HepG2 (cell line): ENCODE measurements around the gene KLRC2. TPM values are rescaled to one million over a fixed set of nuclear protein-coding genes. Genes with fewer than 3 reads are reported as not detected.
"Not testable (repeated sequence)": the region's sequence is repeated elsewhere in the genome, so short reads cannot be mapped to it uniquely, and the experiment has no call there.

Source experiments
- ATAC-seq: fragments of 200-7000 bp; cut with Tn5 transposase; 3 replicates; pipeline ENCODE4 v1.9.1; 2020; ENCODE audit warnings: mild to moderate bottlenecking, moderate library complexity
- BruUV-seq: library from RNA; stranded (reverse); fragments of 400-500 nt; replicated peaks from 2 replicates; lab custom pipeline; 2021; lab: Mats Ljungman, UMichigan
- CTCF ChIA-PET: fragments of 300-600 bp; formaldehyde crosslinking; extraction: SDS; loops from one replicate; lab custom pipeline; 2021; ENCODE audit warnings: low total read pairs, inconsistent platforms, low intra/inter-chr PET ratio; lab: Yijun Ruan, JAX
- POLR2A ChIA-PET: fragments of 350-600 bp; sonication (Branson Sonifier 250); formaldehyde crosslinking; loops from one replicate; lab custom pipeline; 2020; ENCODE audit warnings: antibody characterized with exemption, inconsistent platforms; lab: Yijun Ruan, JAX
- DNase-seq: peaks from one replicate; pipeline ENCODE4 v3.0.0-alpha.2; 2015; ENCODE audit warnings: low spot score
- FAIRE-seq: peaks from 3 replicates; lab custom pipeline; 2011; peaks lifted over from hg19 to GRCh38; lab: Jason Lieb, UNC
- H2AFZ ChIP-seq: one replicate; pipeline ENCODE4 v1.6.1; 2011; ENCODE audit warnings: low read length, inconsistent platforms
- H3K27ac ChIP-seq: fragments of 300-600 bp; 3 replicates; pipeline ENCODE4 v1.8.0; 2011; ENCODE audit warnings: mixed run types, mild to moderate bottlenecking, mixed read lengths, low read length, inconsistent platforms; ENCODE audit not compliant: insufficient read depth; ENCODE audit errors: extremely low read length
- H3K27me3 ChIP-seq, 2 experiments: fragments of 200-600 bp in 1 of 2; 2 replicates in 1 of 2; 3 replicates in 1 of 2; pipeline versions ENCODE4 v1.6.0 to v1.8.0; 2011; ENCODE audit warnings: low read length in 2 of 2, mild to moderate bottlenecking in 2 of 2, moderate library complexity in 2 of 2, inconsistent platforms in 1 of 2; ENCODE audit not compliant: insufficient read depth in 2 of 2, control insufficient read depth in 1 of 2
- H3K36me3 ChIP-seq, 2 experiments: fragments of 200-600 bp in 1 of 2; replicated peaks in 1 of 2; 2 replicates in 1 of 2; 3 replicates in 1 of 2; pipeline versions ENCODE4 v1.5.1 to v1.8.0; 2011; ENCODE audit warnings: low read length in 2 of 2, inconsistent platforms in 1 of 2; ENCODE audit not compliant: insufficient read depth in 2 of 2, control insufficient read depth in 1 of 2
- H3K4me1 ChIP-seq: 2 replicates; pipeline ENCODE4 v1.5.1; 2012; ENCODE audit warnings: low read length, inconsistent platforms; ENCODE audit not compliant: insufficient read depth
- H3K4me2 ChIP-seq: 2 replicates; pipeline ENCODE4 v1.6.0; 2011; ENCODE audit warnings: low read depth, low read length, inconsistent platforms
- H3K4me3 ChIP-seq, 3 experiments: fragments of 200-600 bp in 1 of 3; sonication (generic), shearing (Covaris generic) in 1 of 3; replicated peaks in 1 of 3; 2 replicates each; pipeline ENCODE4 v1.5.1; 2011 to 2016; ENCODE audit warnings: low read length in 3 of 3, inconsistent platforms in 2 of 3, low read depth in 2 of 3, mild to moderate bottlenecking in 2 of 3, control low read depth in 1 of 3, mixed read lengths in 1 of 3; ENCODE audit not compliant: insufficient read depth in 1 of 3
- H3K79me2 ChIP-seq: one replicate; pipeline ENCODE4 v1.6.1; 2011; ENCODE audit warnings: low read length, inconsistent platforms; ENCODE audit not compliant: insufficient read depth
- H3K9ac ChIP-seq: 2 replicates; pipeline ENCODE4 v1.6.0; 2011; ENCODE audit warnings: mild to moderate bottlenecking, low read depth, low read length, inconsistent platforms; ENCODE audit not compliant: insufficient read depth
- H3K9me3 ChIP-seq: 2 replicates; pipeline ENCODE4 v1.5.1; 2012; ENCODE audit warnings: mild to moderate bottlenecking, low read length
- H4K20me1 ChIP-seq: 2 replicates; pipeline ENCODE4 v1.6.0; 2011; ENCODE audit warnings: inconsistent platforms, mild to moderate bottlenecking, low read length, moderate library complexity; ENCODE audit not compliant: insufficient read depth
- CEBPG ChIP-seq: IDR thresholded peaks from 2 replicates; pipeline ENCODE4 v1.6.1; 2016
- FOXA3 ChIP-seq: IDR thresholded peaks from 2 replicates; pipeline ENCODE4 v1.6.1; 2016; ENCODE audit warnings: missing genetic modification reagents, missing compliant biosample characterization
- FOXP1 ChIP-seq, 2 experiments: fragments of 450-650 bp in 1 of 2; IDR thresholded peaks; 2 replicates each; pipeline ENCODE4 v1.6.1; 2017 to 2018; ENCODE audit warnings: antibody characterized with exemption in 1 of 2
- GATAD2A ChIP-seq: IDR thresholded peaks from 2 replicates; pipeline ENCODE4 v1.6.1; 2016
- HMG20A ChIP-seq: IDR thresholded peaks from 2 replicates; pipeline ENCODE4 v1.6.1; 2016; ENCODE audit warnings: borderline replicate concordance
- RARA ChIP-seq: IDR thresholded peaks from 2 replicates; pipeline ENCODE4 v1.6.1; 2016; ENCODE audit warnings: missing genetic modification reagents, missing compliant biosample characterization
- SAP130 ChIP-seq: IDR thresholded peaks from 2 replicates; pipeline ENCODE4 v1.6.1; 2016; ENCODE audit warnings: low read depth
- WGBS: methylation state at CpG from one replicate; pipeline ENCODE4 v1.1.6; 2017; ENCODE audit warnings: low lambda C conversion rate; 5-methylcytosine and 5-hydroxymethylcytosine counted together
- in situ Hi-C: cut with HindIII; loops from 2 replicates; pipeline ENCODE4 v1.10.0; 2017; ENCODE audit warnings: low pct_unique_long_range_greater_than_20kb; ENCODE audit not compliant: extremely low pct_ligation_motif_present
- intact Hi-C: fragments of 100-400 bp; cut with micrococcal nuclease; formaldehyde crosslinking; loops from one replicate; pipeline ENCODE4 v1.10.0; 2022; ENCODE audit not compliant: unreplicated experiment
- polyA plus RNA-seq, 8 experiments: library from polyadenylated mRNA; depleted of rRNA in 3 of 8; stranded (reverse) in 7 of 8; unstranded in 1 of 8; fragments of >200 nt; fragmentation: Illumina TruSeq in 4 of 8; extraction: Trizol in 4 of 8; gene quantifications; 2 replicates each; pipeline versions ENCODE4 v1.2.1 to v1.2.3, GENCODE V29; 2011 to 2016; ENCODE audit warnings: low read depth in 4 of 8, missing spikeins in 1 of 8, mixed read lengths in 1 of 8; ENCODE audit not compliant: insufficient read depth in 1 of 8
- total RNA-seq, 5 experiments: library from RNA; depleted of rRNA; stranded (reverse); fragments of >200 nt; fragmentation: Illumina TruSeq; extraction: Trizol; gene quantifications; 2 replicates each; pipeline ENCODE4 v1.2.3, GENCODE V29; 2016; ENCODE audit warnings: low read depth in 1 of 5
- TF ChIP-seq, protein P1 (sequence below): IDR thresholded peaks from 2 replicates; pipeline ENCODE4 v1.4.0; 2020; ENCODE audit warnings: mild to moderate bottlenecking, missing genetic modification reagents

Gene KLRC2
- total and polyA plus RNA-seq, 2 of the 13 experiments (the other 11 are each of a cell fraction or from before 2014, with no cell fraction given) = 0.20 to 0.49 TPM

DNA sequence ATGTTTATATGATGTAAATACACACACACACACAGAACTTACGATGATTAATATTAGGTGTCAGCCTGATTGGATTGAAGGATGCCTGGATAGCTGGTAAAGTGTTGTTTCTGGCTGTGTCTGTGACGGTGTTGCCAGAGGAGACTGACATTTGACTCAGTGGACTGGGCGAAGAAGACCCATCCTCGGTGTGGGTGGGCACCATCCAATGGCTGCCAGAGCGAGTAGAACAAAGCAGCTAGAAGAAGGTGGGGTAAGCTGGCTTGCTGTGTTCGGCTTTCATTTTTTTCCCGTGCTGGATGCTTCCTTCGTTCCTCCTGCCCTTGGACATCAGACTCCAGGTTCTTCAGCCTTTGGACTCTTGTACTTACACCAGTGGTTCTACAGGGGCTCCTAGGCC lies 5.3 kb upstream of the KLRC2 start:
- H3K9ac ChIP-seq, H3K27me3 ChIP-seq, POLR2A ChIA-PET, FAIRE-seq, BruUV-seq, H3K36me3 ChIP-seq, H3K4me1 ChIP-seq, DNase-seq, intact Hi-C loops, H4K20me1 ChIP-seq, H3K9me3 ChIP-seq, H2AFZ ChIP-seq, H3K27ac ChIP-seq, H3K79me2 ChIP-seq, in situ Hi-C loops, ATAC-seq, H3K4me2 ChIP-seq, CTCF ChIA-PET, H3K4me3 ChIP-seq: not testable (repeated sequence)
- 72% methylated on average over 8 of the region's 8 CpGs for WGBS

DNA sequence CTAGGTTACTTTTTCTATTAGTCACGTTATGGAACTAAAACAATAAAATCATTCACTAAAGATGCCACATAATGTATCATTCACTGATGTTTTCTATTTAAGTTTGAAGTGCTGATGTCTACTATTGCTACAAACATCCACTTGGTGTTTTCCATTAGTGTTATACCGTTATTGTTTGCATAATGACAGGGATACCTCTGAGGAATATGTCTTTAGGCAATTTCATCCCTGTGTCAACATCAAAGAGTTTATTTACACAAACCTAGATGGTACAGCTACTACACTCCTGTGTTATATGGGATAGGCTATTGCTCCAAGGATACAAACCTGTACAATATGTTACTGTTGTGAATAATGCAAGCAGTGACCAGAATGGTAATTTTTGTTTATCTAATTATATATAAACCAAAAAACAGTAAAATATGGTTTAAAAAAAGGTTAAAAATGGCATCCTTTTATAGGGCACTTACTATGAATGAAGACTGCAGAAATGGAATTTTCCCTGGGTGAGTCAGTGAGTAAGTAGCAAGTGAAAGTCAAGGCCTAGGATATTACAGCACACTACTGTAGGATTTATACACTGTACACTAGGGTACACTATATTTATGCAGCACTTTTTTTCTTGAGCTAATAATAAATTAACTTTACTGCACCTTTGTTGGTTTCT lies 3.9 kb upstream of the KLRC2 start:
- H2AFZ ChIP-seq; H4K20me1 ChIP-seq; TF ChIP-seq FOXP1 (IDR thresholded peaks at IDR 0.05): not testable (repeated sequence)
- peak; percentile 56 for ATAC-seq
- 9% methylated on average over 2 of the region's 2 CpGs for WGBS
- TF ChIP-seq FOXA3 (CRISPR knock-in tag) (peak; percentile 62), SAP130 (CRISPR knock-in tag) (peak; percentile 29; the same call in 1 of the 2 replicates), GATAD2A (CRISPR knock-in tag) (peak; percentile 57), RARA (peak; percentile 23; the same call in 1 of the 2 replicates), CEBPG (CRISPR knock-in tag) (peak; percentile 32; the same call in 1 of the 2 replicates), HMG20A (peak; percentile 73; the same call in 1 of the 2 replicates), FOXP1 (CRISPR knock-in tag; IDR thresholded peaks at IDR 0.05) (0 out of 2 replicates have a peak, but pooled peaks have one; percentile 48)
- TF ChIP-seq, protein P1, sequence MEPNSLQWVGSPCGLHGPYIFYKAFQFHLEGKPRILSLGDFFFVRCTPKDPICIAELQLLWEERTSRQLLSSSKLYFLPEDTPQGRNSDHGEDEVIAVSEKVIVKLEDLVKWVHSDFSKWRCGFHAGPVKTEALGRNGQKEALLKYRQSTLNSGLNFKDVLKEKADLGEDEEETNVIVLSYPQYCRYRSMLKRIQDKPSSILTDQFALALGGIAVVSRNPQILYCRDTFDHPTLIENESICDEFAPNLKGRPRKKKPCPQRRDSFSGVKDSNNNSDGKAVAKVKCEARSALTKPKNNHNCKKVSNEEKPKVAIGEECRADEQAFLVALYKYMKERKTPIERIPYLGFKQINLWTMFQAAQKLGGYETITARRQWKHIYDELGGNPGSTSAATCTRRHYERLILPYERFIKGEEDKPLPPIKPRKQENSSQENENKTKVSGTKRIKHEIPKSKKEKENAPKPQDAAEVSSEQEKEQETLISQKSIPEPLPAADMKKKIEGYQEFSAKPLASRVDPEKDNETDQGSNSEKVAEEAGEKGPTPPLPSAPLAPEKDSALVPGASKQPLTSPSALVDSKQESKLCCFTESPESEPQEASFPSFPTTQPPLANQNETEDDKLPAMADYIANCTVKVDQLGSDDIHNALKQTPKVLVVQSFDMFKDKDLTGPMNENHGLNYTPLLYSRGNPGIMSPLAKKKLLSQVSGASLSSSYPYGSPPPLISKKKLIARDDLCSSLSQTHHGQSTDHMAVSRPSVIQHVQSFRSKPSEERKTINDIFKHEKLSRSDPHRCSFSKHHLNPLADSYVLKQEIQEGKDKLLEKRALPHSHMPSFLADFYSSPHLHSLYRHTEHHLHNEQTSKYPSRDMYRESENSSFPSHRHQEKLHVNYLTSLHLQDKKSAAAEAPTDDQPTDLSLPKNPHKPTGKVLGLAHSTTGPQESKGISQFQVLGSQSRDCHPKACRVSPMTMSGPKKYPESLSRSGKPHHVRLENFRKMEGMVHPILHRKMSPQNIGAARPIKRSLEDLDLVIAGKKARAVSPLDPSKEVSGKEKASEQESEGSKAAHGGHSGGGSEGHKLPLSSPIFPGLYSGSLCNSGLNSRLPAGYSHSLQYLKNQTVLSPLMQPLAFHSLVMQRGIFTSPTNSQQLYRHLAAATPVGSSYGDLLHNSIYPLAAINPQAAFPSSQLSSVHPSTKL (CRISPR knock-in tag) = 0 out of 2 replicates have a peak, but pooled peaks have one; percentile 33
- TF ChIP-seq, all 625 proteins: peak for 8; not testable (repeated sequence) for 617
- H3K9ac ChIP-seq, in situ Hi-C loops, H3K27ac ChIP-seq, FAIRE-seq, H3K4me3 ChIP-seq, H3K27me3 ChIP-seq, CTCF ChIA-PET, BruUV-seq, H3K4me2 ChIP-seq, H3K4me1 ChIP-seq, H3K79me2 ChIP-seq, H3K9me3 ChIP-seq, POLR2A ChIA-PET, intact Hi-C loops, H3K36me3 ChIP-seq: not testable (repeated sequence)
- DNase-seq = peak; percentile 68
